ENCODE measurements around the gene SLC35G6.
A peak's percentile ranks its signal among the peaks of the same experiment; 100 is the strongest.
"Not testable (repeated sequence)": the region's sequence is repeated elsewhere in the genome, so short reads cannot be mapped to it uniquely, and the experiment has no call there.

SLC35G6 gene

DNA sequence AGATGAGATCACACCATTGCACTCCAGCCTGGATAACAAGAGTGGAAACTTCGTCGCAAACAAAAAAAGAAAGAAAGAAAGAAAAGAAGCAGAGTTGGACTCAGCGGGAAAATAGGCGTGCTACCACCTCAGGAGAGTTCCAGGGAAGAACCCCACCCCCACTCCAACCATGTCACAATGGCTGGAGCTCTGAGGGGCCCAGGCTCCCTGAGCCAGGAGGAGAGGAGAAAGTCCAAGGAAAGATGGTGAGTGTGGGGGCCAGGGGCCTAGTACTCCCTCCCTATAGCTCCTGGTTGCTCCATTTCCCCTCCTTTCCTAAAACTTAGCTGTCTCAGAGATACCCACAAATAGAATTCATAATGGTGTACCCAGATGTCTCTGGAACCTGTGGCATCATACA is at the start of gene SLC35G6:
Gene SLC35G6 (plus strand): TSS at position 172 of the 400 bp plus-strand sequence. CDS start 71 bp downstream, at position 243.
- DNase-seq, result not testable (repeated sequence)

DNA sequence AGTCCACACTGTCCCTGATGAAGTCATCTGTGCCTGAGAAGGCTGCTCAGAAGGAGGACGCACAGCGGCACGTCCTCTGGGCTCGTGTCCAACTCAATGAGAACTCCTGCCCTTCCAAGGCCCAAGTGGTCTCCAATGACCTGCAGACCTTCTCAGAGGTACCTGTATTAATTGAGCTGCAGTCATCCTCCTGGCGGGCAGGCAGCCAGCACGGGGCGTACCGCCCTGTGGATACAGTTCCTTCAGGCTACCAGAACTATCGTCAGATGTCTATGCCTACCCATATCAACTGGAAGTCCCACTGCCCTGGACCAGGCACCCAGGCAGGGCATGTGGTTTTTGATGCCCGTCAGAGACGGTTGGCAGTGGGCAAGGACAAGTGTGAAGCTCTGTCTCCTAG is 49.0 kb upstream of the SLC35G6 start:
- DNase-seq, result no peak

DNA sequence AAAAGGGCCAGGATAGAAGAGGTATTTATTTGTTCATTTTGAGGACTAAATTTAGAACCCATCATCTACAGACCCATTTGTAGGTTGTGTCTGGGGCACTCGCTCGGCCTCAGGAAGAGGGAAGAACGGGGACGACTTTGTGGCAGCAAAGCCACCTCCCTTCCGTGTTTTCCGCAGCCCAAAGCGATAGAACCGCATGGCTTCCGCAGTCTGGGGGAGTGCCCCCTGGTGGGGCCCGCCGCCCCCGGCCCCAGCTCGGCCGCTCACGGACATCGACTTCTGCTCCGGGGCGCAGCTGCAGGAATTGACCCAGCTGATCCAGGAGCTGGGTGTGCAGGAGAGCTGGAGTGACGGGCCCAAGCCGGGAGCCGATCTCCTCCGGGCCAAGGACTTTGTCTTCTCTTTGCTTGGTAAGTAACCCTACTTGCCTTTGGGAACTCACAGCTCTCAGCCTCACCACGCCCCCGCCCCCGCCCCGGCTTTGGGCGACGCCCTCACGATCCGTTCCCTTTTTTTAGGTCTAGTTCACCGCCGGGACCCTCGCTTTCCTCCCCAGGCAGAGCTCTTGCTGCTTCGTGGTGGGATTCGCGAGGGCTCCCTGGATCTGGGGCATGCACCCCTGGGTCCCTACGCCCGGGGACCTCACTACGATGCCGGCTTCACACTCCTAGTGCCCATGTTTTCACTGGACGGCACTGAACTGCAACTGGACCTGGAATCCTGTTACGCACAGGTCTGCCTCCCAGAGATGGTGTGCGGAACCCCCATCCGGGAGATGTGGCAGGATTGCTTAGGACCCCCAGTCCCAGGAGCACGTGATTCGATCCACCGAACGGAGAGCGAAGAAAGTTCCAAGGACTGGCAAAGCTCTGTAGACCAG is 45.3 kb upstream of the SLC35G6 start:
- no peak for DNase-seq

DNA sequence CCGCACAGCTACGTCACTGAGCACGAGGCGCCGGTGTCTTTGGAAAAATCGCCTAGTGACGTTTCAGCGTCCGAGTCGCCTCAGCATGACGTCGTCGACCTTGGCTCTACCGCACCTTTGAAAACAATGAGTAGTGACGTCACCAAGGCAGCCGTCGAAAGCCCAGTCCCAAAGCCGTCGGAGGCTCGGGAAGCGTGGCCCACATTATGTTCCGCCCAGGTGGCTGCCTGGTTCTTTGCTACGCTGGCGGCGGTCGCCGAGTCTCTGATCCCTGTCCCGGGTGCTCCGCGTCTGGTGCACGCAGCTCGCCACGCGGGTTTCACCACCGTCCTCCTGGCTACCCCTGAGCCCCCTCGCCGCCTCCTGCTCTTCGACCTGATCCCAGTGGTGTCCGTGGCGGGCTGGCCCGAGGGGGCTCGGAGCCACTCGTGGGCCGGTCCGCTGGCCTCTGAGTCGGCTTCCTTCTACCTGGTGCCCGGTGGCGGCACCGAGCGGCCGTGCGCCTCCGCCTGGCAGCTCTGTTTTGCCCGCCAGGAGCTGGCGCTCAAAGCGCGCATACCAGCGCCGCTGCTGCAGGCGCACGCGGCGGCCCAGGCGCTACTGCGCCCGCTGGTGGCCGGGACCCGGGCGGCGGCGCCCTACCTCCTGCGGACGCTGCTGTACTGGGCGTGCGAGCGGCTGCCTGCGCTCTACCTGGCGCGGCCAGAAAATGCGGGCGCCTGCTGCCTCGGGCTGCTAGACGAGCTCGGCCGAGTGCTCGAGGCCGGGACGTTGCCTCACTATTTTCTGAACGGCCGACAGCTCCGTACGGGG is 44.5 kb upstream of the SLC35G6 start:
- peak; percentile 17 for DNase-seq

DNA sequence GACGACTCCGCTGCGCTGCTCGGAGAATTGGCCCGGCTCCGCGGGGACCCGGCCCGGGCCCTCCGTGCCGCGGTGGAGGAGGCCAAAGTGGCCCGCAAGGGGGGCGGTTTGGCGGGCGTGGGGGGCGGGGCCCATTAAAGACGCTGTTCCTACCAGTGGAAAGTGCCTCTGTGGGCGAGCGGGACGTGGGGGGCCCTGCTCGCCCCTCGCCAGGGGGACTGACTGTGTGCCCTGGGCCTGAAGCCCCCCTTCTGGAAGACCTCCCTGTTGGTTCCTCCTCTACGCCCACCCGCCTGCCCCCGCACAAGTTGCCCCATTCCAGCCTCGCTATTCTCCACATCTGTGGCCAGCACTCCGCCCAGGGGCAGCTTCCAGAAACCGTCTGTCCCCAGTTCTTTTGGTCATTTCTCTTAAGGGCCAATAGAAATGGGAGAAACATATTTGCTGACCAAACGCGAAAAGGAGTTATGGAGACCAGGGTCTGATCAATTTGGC is 43.8 kb upstream of the SLC35G6 start:
- DNase-seq, result no peak

DNA sequence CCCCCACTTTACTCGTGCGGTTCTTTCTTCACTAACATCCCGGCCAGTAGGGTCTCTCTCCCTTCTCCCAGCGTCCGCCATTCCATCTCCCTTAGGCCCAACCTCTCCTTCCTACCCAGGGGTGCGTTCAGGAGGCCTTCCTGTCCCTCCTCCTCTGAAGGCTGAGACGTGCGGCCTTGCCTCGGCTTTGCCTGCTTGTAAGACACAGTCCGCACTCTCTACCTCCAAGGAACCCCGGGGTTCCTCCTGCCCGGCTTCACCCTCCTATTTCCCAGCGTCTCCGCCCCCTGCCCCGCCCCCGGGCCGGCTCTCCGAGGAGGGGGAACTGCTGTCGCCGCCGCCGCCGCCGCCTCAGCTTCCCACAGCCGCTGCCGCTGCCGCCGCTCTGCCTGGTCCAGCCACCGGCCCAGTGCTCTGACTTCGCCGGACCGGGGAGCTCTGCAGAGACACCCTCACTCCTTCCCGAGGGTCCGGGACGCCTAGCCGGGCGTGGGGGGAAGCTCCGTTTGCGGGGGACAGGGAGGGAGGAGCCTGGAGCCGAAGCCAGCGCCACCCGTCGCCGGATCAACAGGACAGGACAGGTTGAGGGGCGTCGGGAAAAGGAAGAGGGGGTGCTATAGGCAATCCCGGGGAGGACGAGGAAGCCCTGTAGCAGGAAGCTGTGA is 43.2 kb upstream of the SLC35G6 start:
- no peak for DNase-seq

DNA sequence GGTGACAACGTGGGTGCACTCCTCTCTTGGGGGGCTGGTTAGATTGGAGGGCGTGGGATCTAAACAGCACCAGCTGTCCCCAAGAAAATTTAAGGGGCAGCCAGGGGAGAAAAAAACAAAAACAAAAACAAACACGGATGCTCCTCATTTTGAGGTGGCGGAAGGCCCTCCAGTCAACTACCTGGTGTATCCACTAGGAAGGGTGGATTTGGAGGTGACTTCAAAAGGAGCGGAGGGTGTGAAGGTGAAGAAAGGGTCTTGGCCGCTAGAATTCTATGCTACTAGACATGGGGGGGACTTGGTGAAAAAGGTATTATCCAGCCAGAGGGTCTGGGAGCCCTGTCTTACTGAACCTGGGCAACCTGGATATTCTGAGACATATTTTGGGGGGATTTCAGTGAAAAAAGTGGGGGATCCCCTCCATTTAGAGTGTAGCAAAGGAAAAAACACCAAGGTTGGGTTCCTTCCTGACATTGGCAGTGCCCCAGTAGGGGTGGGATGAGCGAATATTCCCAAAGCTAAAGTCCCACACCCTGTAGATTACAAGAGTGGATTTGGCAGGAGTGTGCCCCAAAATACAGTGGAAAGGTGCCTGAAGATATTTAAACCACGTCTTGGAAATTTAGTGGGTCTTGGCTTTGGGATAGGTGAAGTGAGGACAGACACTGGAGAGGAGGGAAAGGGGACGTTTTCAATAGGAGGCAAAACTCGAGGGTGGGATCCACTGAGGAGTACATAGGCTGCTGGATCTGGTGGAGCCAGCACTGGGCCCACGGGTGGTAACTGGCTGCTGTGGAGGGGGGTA is 42.4 kb upstream of the SLC35G6 start:
- no peak for DNase-seq

DNA sequence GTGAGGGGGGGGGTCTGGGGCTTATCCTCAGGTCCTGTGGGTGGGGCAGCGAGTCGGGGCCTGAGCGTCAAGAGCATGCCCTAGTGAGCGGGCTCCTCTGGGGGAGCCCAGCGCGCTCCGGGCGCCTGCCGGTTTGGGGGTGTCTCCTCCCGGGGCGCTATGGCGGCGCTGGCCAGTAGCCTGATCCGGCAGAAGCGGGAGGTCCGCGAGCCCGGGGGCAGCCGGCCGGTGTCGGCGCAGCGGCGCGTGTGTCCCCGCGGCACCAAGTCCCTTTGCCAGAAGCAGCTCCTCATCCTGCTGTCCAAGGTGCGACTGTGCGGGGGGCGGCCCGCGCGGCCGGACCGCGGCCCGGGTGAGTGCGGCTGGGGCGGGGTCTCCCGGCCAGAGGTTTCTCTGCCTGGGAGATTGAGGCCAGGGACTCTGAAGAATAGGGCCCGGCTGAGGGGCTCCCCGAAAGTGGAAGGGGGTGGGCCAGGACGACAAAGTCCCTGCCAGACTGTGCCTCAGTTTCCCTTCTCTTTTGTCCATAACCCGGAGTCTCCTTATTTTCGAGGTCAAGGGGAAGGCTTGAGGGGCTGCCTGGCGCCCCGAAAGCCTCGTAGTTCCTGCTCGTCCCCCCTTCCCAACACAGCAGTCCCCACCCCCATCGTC is 41.7 kb upstream of the SLC35G6 start, which contains the start of gene FGF11:
Gene FGF11 (plus strand): TSS at position 51 of the 651 bp plus-strand sequence. CDS start 109 bp downstream, at position 160.
- DNase-seq, result no peak

DNA sequence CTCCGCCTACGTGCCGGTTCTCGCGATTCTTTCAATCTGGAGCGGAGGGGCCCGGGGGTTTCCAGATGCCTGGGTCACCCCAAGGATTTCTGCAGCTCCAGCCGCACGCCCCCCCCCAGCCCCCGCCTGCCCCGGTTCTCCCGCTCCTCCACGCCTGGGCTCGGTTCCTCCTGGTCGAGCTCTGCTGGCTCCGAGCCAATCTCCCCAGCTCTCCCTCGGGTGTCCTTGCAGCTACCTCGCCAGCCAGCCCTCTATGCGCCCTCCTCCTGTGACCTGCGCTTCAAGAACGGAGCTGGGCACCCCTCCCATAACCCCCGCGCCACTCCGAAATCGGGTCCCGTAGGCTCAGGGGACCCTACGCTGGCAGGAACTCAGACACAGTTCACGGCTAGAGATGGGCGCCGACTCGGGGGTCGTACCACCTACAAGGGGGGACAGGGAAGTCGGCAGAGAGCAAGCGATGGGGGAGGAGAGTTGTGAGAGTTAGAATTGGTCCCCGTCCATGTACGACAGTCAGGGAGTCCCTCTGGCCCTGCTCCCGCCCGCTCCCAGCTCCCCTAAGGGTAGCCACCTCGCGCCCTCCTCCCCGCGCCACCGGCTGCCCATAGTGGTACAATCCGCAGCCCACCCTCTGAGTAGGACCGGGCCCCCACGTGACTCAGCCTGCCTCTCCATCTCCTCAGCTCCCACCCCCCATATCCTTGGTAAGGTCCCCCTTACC is 41.0 kb upstream of the SLC35G6 start:
- no peak for DNase-seq

DNA sequence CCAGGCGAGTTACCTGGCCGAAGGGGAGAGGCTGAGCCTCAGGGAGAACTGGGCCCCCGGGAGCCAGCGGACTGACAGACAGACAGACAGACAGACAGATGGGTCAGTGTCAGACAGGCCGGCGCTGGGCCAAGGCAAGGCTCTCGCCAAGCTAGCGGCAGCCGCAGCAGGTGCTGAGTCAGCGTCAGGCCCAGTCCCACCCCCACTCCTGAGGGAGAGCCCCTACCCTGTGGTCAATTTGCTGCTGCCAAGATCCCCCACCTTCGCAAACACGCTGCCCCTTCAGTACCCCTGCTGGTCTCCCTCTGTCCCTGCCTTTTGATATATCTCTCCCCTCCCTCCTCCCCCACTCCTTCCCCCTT is 40.4 kb upstream of the SLC35G6 start:
- DNase-seq, result peak; percentile 9

DNA sequence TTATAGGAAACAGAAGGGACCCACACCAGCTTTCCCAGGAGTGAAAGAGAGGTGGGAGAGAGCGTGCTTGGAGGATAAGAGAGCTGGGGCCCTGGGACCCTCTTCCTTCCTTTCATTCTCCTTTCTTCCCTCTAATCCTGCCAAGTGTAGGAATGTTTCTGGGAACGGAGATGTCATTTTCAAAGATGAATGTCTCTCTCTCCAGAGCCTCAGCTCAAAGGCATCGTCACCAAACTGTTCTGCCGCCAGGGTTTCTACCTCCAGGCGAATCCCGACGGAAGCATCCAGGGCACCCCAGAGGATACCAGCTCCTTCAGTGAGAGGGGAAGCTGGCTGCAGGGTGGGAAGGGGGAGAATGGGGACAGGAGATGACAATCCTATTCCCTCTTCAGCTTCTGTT is 40.0 kb upstream of the SLC35G6 start:
- DNase-seq, result no peak

DNA sequence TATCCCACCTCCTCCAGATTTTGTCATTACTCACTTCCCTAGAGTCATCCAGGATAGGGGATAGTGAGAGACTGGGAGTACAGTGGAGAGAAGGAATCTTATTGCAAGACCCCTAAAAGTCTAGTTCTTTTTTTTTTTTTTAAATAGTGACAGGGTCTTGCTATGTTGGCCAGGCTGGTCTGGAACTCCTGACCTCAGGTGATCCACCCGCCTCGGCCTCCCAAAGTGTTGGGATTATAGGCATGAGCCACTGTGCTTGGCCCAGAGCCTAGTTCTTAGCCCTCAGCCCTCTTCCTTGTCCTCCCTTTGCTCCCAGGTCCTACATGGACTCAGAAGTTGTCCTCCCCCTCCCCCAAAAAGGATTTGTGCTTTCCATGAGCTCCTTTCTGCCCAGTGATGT is 39.1 kb upstream of the SLC35G6 start:
- DNase-seq, result no peak

DNA sequence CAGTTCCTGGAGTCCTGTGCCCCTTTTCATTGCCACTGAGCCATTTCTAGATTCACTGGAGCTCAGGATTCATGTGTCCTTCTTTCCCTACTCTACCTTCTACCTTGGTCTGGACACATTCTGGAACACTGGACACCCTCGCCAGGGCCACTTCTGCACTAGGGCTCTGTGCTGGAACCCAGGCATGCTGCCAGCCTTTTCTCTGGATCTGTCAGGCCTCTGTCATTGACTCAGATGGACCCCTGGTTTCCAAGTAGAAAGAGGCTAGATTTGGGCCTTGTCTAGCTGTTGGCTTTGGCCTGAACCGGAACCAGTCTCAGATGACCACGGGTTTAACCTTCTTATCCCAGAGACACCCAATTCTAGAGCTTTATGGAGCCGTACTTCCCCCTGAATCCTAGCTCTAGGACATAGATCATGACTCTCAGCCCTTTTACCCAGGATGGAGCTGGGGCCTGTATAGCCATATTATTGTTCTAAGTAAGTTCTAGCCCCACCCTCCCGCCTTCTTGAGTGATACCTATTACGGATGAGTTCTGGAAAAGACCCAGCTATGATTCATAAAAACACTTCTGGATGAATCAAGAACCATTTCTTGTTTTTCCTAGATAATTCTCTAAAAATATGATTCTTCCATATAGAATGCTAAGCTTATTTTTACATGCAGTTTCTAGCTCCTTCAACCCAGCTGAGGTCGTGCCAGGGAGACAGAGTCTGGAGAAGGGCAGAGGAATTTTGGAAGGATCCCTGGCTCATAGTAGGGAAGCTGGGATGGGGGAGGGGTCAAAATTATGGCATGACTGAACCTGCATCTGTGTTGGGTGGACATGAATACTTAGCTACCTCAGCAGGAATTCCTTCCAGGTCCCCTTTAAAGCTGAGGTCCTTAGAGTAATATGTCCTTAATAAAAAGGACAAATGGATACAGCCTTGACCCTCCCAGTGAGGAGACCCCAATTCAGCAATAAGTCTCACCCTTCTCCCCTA is 37.5 kb upstream of the SLC35G6 start:
- DNase-seq, result no peak

DNA sequence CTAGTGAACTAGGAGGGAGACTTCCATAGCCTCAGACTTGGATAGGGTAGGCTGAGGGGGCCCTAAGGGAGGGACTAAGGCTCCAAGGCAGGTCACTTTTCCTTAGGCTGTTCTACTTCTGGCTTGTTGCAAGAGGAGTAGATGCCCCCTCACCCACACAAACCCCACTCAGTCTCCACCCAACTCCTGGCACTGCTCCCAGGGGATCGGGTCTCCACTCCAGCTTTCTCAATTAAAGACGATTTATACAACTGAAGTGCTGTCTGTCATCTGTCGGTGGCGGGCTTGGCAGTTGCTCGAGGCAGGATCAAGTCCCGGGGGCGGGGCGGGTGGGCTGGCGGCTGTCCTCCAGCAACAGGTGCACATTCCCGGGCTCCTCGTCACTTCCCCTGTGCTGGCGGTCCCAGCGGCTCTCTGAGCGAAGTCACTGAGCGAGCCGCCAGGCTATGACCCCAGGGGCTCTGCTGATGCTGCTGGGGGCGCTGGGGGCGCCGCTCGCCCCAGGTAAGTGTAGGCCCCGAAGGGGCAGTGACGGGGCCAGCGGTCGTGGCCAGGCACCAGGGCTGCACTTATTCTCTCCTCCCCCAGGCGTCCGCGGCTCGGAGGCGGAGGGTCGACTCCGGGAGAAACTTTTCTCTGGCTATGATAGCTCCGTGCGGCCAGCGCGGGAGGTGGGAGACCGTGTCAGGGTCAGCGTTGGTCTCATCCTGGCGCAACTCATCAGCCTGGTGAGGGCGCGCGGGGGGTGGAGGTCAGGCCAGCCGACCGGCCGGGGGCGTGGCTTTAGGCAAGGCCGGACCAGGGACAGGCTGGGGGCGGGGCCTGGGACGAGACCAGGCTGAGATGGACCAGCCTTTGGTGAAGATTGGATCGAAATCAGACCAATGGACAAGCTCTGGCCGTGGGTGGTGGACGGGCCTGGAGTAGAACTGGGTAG is 36.3 kb upstream of the SLC35G6 start, which contains the start of gene CHRNB1:
Gene CHRNB1 (plus strand): TSS at position 380 of the 937 bp plus-strand sequence. CDS start 67 bp downstream, at position 447.
- no peak for DNase-seq

DNA sequence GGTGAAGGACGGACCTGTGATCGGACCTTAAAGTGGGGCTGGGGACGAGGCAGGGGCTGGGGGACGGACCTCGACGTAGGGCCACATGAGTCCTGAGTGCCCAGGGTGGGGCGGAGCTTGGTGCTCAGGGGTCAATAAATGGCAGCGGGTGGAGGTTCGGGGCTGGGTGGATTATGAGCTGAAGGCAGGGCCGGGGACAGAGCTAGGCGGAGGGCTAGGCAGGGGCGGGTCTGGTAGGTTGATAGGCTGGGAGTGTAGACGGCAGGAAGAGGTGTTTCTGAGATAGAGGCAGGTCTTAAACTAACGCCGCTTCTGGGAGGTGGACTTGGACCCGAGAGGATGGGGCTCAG is 35.7 kb upstream of the SLC35G6 start:
- DNase-seq, result no peak

DNA sequence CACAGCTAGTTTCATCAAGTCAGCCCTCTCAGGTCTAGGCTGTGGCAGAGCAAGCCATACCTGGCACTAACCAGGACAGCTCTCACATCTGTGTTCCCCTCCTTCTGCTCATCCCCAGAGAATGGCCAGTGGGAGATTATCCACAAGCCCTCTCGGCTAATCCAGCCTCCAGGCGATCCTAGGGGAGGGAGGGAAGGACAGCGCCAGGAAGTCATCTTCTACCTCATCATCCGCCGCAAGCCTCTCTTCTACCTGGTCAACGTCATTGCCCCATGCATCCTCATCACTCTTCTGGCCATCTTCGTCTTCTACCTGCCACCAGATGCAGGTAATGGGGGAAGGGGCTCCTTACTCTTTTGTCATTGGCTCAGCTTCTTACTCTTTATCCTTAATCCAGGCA is 32.8 kb upstream of the SLC35G6 start:
- no peak for DNase-seq

DNA sequence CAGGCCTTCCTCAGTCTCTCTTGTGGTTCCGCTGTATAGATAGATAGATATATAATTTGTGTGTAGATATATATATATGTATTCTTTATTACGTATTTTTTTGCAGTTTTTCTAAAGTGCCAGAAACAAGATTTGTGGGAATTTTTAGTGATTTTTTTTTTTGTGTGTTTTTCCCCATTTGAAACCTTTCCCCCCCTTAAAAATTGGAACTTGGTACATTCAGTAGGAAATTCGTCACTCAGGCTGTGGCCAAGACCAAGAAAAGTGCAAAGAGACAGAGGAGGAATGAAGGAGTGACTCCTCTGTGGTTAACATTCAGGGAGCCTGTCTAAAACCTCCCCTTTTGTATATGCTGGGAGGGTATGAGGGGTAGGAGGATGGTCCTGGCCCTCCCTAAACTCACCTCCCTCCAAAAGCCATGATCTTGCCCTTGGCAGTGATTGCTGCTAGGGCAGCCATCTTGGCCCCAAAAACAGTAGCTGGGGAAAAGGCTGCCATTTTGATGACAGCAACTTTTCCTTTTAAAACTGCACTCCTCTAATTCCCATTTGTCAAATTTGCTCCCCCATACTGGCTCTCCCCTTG is 21.2 kb upstream of the SLC35G6 start:
- no peak for DNase-seq

All from DMS 273 treated with DMSO at 0.1 percent for 48 hours (cell line).